ENCODE measurements around the gene LRRC40.
"Not testable (repeated sequence)": the region's sequence is repeated elsewhere in the genome, so short reads cannot be mapped to it uniquely, and the experiment has no call there.

LRRC40 gene

DNA sequence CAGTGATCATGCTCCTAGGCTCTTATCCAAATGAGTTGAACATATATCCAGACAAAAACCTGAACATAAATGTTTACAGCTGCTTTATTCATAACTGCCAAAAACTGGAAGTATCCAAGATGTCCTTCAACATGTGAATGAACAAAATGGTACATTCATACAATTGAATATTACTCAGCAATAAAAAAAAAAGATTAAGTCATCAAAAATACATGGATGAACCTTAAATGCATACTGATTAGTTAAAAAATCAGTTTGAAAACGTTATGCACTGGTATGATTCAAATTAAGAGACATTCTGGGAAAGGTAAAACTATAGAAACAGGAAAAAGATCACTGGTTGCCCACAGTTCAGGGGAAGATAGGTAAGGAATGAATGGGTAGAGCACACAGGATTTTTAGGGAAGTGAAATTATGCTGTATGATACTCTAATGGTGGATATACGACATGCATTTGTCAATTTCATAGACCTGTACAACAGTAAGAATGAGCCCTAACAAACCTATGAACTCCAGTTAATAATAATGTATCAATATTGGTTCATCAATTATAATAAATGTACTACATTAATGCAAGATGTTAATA lies 3.1 kb downstream of the LRRC40 start:
- DNase-seq (ENCODE audit: low spot score): no peak

DNA sequence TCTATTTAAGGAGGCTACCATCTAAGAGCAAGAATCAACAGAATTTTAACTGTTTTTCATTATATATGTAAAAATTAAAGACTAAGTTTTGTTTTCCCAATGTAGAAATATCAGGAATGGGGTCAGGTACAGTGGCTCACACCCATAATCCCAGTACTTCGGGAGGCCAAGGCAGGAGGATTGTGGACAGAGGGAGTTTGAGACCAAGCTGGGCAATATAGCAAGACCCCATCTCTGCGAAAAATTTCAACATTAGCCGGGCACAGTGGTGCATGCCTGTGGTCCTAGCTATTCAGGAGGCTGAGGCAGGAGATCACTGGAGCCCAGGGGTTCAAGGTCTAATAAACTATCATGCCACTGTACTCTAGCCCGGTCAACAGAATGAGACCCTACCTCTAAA lies 5.3 kb downstream of the LRRC40 start:
- DNase-seq (ENCODE audit: low spot score): no peak

DNA sequence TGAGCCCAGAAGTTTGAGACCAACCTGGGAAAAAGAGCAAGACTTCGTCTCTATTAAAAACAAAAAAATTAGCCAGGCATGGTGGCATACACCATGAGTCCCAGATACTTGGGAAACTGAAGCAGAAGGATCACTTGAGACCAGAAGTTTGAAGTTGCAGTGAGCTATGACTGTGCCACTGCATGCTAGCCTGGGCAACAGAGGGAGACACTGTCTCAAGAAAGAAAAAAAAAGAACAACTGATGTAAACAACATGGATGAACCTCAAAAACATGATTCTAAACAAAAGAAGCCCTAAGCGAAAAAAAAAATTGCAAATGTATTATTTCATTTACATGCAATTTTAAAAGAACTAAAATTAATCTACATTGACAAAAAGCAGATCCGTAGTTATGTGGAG lies 9.0 kb downstream of the LRRC40 start:
- DNase-seq (ENCODE audit: low spot score): no peak

GRCh38 chr1:70195342-70195741 lies 10.0 kb downstream of the LRRC40 start:
- no peak for DNase-seq (ENCODE audit: low spot score)

DNA sequence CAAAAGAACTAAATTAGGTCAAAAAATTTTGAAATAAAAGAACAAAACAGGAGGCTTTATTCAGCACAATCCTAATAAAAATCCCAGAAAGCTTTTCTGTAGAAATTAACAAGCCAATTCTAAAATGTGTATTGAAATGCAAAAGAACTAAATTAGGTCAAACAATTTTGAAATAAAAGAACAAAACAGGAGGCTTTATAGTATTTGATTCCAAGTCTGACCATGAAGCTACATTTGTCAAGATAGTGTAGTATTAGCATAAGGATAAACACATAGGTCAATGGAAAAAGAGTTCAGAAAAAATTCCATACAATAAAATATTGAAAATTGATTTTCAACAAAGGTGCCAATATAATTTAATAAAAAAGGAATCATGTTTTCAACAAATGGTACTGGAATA lies 10.8 kb downstream of the LRRC40 start:
- DNase-seq (ENCODE audit: low spot score): no peak

- DNase-seq (ENCODE audit: low spot score): not testable (repeated sequence)
Measured at GRCh38 chr1:70192446-70192845, 12.9 kb downstream of the LRRC40 start.

- DNase-seq (ENCODE audit: low spot score): no peak
Measured at GRCh38 chr1:70190180-70190579, 15.2 kb downstream of the LRRC40 start.

DNA sequence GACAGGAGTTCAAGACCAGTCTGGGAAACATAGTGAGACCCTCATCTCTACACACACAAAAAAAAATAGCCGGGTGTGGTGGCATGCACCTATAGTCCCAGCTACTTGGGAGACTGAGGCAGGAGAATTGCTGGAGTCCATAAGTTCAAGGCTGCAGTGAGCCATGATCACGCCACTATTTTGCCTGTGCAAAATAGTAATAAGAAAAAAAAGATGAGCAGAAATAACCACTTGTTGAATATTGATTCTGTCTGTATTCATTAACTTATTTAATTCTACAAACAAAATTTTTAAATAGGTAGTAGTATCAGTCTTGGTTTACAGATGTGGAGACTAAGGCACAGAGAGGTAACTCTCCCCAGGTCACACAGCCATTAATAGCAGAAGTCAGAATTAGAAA lies 16.9 kb downstream of the LRRC40 start:
- no peak for DNase-seq (ENCODE audit: low spot score)

DNA sequence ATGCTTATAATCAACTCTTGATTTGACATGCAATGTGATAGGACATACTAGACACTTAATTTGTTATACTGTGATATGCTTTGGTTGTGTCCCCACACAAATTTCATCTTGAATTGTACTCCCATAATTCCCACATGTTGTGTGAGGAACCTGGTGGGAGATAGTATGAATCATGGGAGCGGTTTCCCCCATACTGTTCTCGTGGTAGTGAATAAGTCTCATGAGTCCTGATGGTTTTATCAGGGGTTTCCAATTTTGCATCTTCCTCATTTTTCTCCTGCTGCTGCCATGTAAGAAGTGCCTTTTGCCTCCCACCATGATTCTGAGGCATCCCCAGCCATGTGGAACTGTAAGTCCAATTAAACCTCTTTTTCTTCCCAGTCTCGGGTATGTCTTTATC lies 20.2 kb downstream of the LRRC40 start:
- DNase-seq (ENCODE audit: low spot score): not testable (repeated sequence)

GRCh38 chr1:70171512-70171911 lies 33.9 kb downstream of the LRRC40 start:
- no peak for DNase-seq (ENCODE audit: low spot score)

DNA sequence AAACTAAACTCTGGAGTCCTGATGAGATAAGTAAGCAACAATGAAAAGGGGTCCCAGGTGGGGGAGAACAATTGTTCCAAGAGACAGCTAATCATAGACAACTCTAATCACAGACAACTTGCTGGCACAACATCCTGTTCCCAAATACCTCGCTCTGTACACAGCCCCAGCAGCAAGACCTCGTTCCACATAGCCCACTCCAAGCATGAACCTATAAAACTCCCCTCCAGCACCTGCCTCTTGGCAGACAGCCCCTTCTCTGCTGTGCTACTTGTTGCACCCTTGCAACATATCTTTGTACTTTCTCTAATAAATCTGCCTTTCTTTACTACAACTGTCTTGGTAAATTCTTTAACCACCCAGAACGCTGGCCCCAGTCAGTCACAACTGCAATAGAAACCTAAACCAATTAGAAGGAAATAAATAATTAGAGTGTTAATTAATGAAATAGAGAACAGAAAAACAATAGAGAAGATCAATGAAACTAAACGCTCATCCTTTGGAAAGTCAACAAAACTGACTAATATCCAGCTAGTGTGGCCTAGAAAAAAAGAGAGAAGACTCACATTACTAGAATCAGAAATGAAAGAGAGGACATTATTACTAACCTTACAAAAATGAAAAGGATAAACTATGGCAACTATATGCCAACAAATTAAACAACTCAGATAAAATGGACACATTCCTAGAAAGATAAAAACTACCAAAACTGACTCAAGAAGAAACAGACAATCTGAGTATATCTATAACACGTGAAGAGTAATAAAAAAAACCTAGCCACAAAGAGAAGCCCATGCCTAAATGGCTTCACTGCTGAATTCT lies 36.1 kb downstream of the LRRC40 start:
- DNase-seq (ENCODE audit: low spot score): no peak

DNA sequence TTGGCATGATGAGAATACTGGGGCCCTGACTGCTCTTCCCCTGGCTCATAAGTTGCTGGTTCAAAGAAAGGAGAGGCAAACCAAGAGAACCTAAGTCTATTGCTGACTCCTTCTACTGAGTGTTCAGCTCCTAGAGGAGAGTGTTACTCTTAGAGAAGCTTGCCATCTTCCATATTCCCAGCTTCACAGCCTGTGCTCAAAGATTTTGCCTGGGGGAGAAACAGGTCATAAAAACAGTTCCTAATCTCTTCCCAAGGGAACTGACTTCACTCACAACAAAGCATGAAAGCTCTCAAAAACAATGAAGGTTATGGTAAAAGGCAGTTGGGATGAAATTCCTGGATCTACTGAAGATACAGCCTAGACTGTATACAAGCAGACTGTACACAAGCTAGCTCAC lies 37.1 kb downstream of the LRRC40 start:
- no peak for DNase-seq (ENCODE audit: low spot score)

DNA sequence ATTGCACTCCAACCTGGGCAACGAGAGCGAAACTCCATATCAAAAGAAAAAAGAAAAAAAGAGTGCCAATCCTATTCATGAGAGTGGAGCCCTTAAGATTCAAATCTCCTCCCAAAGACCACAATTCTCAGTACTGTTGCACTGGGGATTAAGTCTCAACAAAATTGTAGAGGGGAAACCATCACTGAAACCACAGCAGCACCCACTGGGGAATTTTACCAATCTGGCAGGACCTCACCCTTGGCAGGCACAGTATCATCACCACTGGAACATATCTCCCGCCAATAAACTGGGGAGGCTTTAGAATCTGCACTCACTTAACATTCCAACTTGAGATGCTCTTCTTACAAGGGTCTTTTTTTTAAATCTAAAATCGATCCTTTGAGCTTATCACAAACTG lies 41.0 kb downstream of the LRRC40 start:
- no peak for DNase-seq (ENCODE audit: low spot score)

GRCh38 chr1:70156529-70157120 lies 48.8 kb downstream of the LRRC40 start:
- DNase-seq (ENCODE audit: low spot score): no peak

GRCh38 chr1:70153739-70154138 lies 51.6 kb downstream of the LRRC40 start:
- no peak for DNase-seq (ENCODE audit: low spot score)

- DNase-seq (ENCODE audit: low spot score): no peak
Measured at GRCh38 chr1:70150444-70150843, 54.9 kb downstream of the LRRC40 start.

DNA sequence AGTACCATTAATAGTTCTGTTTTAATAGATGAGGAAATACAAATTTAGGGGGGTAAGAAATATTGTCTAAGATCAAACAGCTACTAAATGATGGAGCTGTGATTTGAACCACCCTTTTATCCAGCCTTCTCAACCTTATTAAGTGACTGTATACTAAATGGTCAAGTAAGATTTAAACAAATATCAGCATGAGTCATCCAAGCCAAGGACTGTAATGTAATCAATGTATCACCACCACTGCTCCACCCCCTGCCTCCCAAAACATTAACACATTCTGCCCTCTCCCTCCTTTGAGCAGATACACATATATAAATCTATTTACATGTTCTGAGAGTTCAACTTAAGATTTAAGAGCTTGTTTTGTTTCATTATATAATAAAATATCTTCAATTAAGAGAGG lies 58.9 kb downstream of the LRRC40 start:
- no peak for DNase-seq (ENCODE audit: low spot score)

DNA sequence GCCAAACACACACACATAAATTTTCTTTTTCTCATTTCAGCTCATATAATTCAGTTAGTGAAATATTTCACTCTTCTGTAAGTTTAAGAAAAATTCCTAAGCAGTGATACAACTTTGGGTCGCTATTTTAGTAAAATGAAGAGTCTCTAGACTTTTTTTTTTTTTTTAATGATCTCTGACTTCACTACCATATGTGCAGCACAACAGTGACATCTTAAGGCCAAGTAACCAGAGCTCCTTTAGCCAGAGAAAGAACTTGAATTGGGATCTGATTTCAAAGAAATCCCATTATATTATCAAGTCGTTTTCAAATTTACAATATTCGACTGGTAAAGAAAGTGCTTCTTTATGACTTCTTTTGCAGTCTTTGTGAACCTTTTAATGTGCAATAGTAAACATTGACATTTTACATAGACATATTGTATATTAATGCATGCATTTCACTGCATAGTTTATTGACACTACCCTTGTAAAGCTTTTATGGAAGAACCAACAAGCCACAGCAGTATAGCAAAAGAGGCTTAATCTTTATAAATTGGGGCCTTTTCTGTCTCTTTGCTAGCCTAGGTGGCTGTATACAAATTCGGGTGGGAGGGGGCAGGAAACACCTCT lies 62.2 kb downstream of the LRRC40 start:
- no peak for DNase-seq (ENCODE audit: low spot score)

DNA sequence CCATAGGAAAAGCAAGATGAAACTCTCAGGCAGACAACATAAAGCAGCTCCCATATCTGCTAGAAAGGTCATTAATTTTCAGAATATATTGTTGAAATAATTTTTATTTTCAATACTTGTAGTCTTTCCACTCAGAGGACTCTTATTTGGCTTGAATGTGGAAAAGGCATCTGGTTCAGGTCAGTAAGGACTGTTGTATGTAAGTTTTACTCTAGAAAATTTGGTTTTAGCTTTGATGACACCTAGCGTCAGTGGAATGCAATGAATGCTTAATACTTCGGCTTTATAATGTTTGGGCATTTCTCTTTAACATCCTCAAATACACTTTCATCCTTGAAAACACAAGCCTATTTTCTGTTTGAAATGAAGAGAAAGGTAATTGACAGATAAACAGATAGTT lies 63.3 kb downstream of the LRRC40 start:
- no peak for DNase-seq (ENCODE audit: low spot score)

DNA sequence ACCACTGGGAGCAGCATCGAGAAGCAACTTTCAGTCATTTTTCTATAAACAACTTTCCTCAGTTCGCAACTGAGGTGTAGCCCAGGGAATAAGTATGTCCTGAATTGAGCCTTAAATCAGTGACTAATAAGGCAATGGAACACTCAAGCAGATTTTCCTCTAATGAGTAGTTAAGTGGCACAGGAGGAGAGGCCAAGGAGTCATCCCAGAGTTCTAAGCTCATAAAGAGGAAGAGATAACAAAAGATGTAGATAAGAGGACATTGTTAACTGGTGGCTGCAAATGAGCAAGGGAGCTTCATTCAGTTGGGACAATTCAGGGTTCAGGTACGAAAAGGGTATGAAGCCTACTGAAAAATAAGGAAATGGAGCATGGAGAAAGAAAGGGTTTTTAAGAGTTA lies 64.5 kb downstream of the LRRC40 start:
- no peak for DNase-seq (ENCODE audit: low spot score)

DNA sequence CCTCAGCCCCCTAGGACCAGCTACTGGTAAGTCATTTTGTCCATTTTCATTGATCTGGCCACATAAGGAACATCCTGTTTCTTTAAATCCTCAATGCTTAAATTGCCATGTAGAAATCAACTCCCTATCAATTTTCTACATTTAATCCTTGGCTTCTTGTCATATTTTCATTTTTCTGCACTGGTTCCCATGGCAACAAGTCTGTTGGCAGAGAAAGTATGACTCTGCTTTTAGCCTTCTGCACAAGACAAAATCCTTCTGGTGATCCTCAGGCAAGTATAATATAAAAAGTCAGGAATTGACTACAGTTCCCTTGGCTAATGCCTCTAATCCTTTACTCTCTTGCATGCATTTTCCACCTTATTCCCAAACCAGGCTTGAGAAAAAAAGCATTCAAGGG lies 65.0 kb downstream of the LRRC40 start:
- DNase-seq (ENCODE audit: low spot score): no peak

GRCh38 chr1:70134148-70134547 lies 71.2 kb downstream of the LRRC40 start:
- no peak for DNase-seq (ENCODE audit: low spot score)

- DNase-seq (ENCODE audit: low spot score): no peak
Measured at GRCh38 chr1:70117046-70117445, 88.3 kb downstream of the LRRC40 start.

Measured in SW480 (cell line).